Keratinocyte (primary cell): ENCODE data around the gene COPS3. TPM values are rescaled to one million over a fixed set of nuclear protein-coding genes. Genes with fewer than 3 reads are reported as not detected.

Experiments used
- DNase-seq: peaks from one replicate; pipeline ENCODE4 v3.0.0-alpha.2; 2011; ENCODE audit warnings: low read depth, missing footprints, low spot score
- FAIRE-seq: peaks from 2 replicates; lab custom pipeline; 2011; peaks lifted over from hg19 to GRCh38; lab: Jason Lieb, UNC
- H2AFZ ChIP-seq: 2 replicates; pipeline ENCODE4 v1.6.0; 2012; ENCODE audit warnings: low read length, control low read depth, inconsistent platforms; ENCODE audit not compliant: control insufficient read depth
- H3K27ac ChIP-seq: 2 replicates; pipeline ENCODE4 v1.5.1; 2011; ENCODE audit warnings: low read length; ENCODE audit not compliant: control insufficient read depth, insufficient read depth
- H3K27me3 ChIP-seq: 3 replicates; pipeline ENCODE4 v1.6.0; 2011; ENCODE audit warnings: low read length; ENCODE audit not compliant: control insufficient read depth, insufficient read depth; ENCODE audit errors: extremely low read depth
- H3K36me3 ChIP-seq, 2 experiments: 2 replicates in 1 of 2; 3 replicates in 1 of 2; pipeline ENCODE4 v1.5.1; 2011; ENCODE audit warnings: low read length in 2 of 2, mild to moderate bottlenecking in 1 of 2; ENCODE audit not compliant: control insufficient read depth in 2 of 2, insufficient read depth in 2 of 2; ENCODE audit errors: extremely low read depth in 1 of 2
- H3K4me1 ChIP-seq: 3 replicates; pipeline ENCODE4 v1.5.1; 2011; ENCODE audit warnings: low read length; ENCODE audit not compliant: control insufficient read depth, insufficient read depth; ENCODE audit errors: extremely low read depth
- H3K4me2 ChIP-seq: 3 replicates; pipeline ENCODE4 v1.6.0; 2011; ENCODE audit warnings: low read depth, low read length; ENCODE audit not compliant: control insufficient read depth, insufficient read depth; ENCODE audit errors: extremely low read depth
- H3K4me3 ChIP-seq, 3 experiments: fragments of 200-600 bp in 1 of 3; sonication (generic) in 1 of 3; 2 replicates in 2 of 3; 3 replicates in 1 of 3; pipeline ENCODE4 v1.5.1; 2011 to 2016; ENCODE audit warnings: low read length in 3 of 3, mild to moderate bottlenecking in 3 of 3, control low read depth in 2 of 3, inconsistent platforms in 1 of 3, low read depth in 1 of 3, mixed read lengths in 1 of 3, mixed run types in 1 of 3, moderate library complexity in 1 of 3; ENCODE audit not compliant: control insufficient read depth in 2 of 3, insufficient read depth in 2 of 3; ENCODE audit errors: extremely low read depth in 1 of 3
- H3K79me2 ChIP-seq: 2 replicates; pipeline ENCODE4 v1.6.0; 2012; ENCODE audit warnings: low read length; ENCODE audit not compliant: control insufficient read depth, insufficient read depth
- H3K9ac ChIP-seq: 3 replicates; pipeline ENCODE4 v1.6.0; 2011; ENCODE audit warnings: low read length; ENCODE audit not compliant: control insufficient read depth, insufficient read depth; ENCODE audit errors: extremely low read depth
- H3K9me1 ChIP-seq: 3 replicates; pipeline ENCODE4 v1.6.0; 2011; ENCODE audit warnings: low read length; ENCODE audit not compliant: control insufficient read depth, insufficient read depth; ENCODE audit errors: extremely low read depth
- H3K9me3 ChIP-seq: 2 replicates; pipeline ENCODE4 v1.5.1; 2012; ENCODE audit warnings: low read depth, low read length; ENCODE audit not compliant: control insufficient read depth
- H4K20me1 ChIP-seq: 3 replicates; pipeline ENCODE4 v1.6.0; 2011; ENCODE audit warnings: low read length; ENCODE audit not compliant: control insufficient read depth, insufficient read depth; ENCODE audit errors: extremely low read depth
- EZH2 ChIP-seq: IDR thresholded peaks from one replicate; pipeline ENCODE4 v1.6.1; 2012; ENCODE audit warnings: inconsistent platforms, mild to moderate bottlenecking, low read length, moderate library complexity
- dilution Hi-C: fragments of 300-500 bp; cut with MboI; formaldehyde crosslinking; loops from one replicate; pipeline ENCODE4 v1.7.0; 2020; ENCODE audit warnings: low sequenced_read_pairs; ENCODE audit not compliant: extremely low pct_ligation_motif_present
- polyA plus RNA-seq, 5 experiments: library from polyadenylated mRNA; depleted of rRNA in 3 of 5; stranded (reverse) in 3 of 5; stranded (forward) in 1 of 5; unstranded in 1 of 5; fragments of >200 nt; gene quantifications; 1 replicate in 1 of 5; 2 replicates in 3 of 5; 3 replicates in 1 of 5; pipeline versions ENCODE4 v1.2.1 to v1.2.3, GENCODE V29; 2011 to 2012; ENCODE audit warnings: missing spikeins in 2 of 5, low read depth in 1 of 5, low replicate concordance in 1 of 5
- TF ChIP-seq, protein P1 (sequence below), 3 experiments: IDR thresholded peaks in 1 of 3; conservative IDR thresholded peaks in 1 of 3; optimal IDR thresholded peaks in 1 of 3; 2 replicates in 2 of 3; 3 replicates in 1 of 3; pipeline versions ENCODE3 to v1.5.1; 2011; ENCODE audit warnings: low read length in 3 of 3, mild to moderate bottlenecking in 3 of 3, moderate library complexity in 2 of 3, control low read depth in 1 of 3, inconsistent platforms in 1 of 3; ENCODE audit not compliant: insufficient read depth in 2 of 3; ENCODE audit errors: extremely low read depth in 1 of 3

Gene COPS3
- polyA plus RNA-seq, 1 donor (not counting 4 experiments of a cell fraction or from before 2014, with no cell fraction given) = 89.7 TPM

- peaks cover 8% of the 10 kb centered on the region for H3K4me1 ChIP-seq
- DNase-seq (no peak), FAIRE-seq (no peak)
- no peaks in the 10 kb centered on the region for H3K27me3 ChIP-seq
- no peaks in the 10 kb centered on the region for H4K20me1 ChIP-seq
- no peak overlapping the region for H3K4me3 ChIP-seq
- no peaks in the 10 kb centered on the region for H3K9me3 ChIP-seq
- peaks cover 0 to 1% of the 10 kb centered on the region in 2 experiments for H3K36me3 ChIP-seq
- H3K9ac ChIP-seq = no peak overlapping the region
- TF ChIP-seq, protein P1, sequence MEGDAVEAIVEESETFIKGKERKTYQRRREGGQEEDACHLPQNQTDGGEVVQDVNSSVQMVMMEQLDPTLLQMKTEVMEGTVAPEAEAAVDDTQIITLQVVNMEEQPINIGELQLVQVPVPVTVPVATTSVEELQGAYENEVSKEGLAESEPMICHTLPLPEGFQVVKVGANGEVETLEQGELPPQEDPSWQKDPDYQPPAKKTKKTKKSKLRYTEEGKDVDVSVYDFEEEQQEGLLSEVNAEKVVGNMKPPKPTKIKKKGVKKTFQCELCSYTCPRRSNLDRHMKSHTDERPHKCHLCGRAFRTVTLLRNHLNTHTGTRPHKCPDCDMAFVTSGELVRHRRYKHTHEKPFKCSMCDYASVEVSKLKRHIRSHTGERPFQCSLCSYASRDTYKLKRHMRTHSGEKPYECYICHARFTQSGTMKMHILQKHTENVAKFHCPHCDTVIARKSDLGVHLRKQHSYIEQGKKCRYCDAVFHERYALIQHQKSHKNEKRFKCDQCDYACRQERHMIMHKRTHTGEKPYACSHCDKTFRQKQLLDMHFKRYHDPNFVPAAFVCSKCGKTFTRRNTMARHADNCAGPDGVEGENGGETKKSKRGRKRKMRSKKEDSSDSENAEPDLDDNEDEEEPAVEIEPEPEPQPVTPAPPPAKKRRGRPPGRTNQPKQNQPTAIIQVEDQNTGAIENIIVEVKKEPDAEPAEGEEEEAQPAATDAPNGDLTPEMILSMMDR (optimal IDR thresholded peaks at IDR 0.05 in 1 of 3, IDR thresholded peaks at IDR 0.05 in 1 of 3, conservative IDR thresholded peaks at IDR 0.05 in 1 of 3; ENCODE audit: extremely low read depth in 1 of 3, insufficient read depth in 2 of 3, low read length in 3 of 3) = no peak
- TF ChIP-seq EZH2 = no peak
- H3K4me2 ChIP-seq = no peak overlapping the region
- dilution Hi-C loops = no loop called here
- H3K79me2 ChIP-seq = no peaks in the 10 kb centered on the region
- no peaks in the 10 kb centered on the region for H3K9me1 ChIP-seq
- H3K27ac ChIP-seq = no peak overlapping the region
- H2AFZ ChIP-seq = no peak overlapping the region
Measured at GRCh38 chr17:17198281-17198680, 82.8 kb downstream of the COPS3 start.

DNA sequence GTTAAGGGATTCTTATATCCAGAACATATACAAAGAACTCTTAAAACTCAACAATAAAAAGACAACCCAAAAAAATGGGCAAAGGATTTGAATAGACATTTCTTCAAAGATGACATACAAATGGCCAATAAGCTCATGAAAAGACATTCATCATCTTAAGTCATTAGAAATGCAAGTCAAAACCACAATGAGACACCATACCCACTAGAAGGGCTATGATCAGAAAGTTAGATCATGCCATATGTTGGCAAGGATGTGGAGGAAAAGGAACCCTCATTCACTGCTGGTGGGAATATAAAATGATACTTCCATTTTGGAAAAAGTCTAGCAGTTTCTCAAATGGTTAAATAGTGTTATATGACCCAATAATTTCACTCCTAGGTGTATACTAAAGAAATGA is 84.3 kb downstream of the COPS3 start:
- Histone ChIP-seq H3K27ac (no peak overlapping the region), H3K36me3 (no peaks in the 10 kb centered on the region), H3K4me2 (no peak overlapping the region), H3K9me1 (no peaks in the 10 kb centered on the region), H3K27me3 (no peaks in the 10 kb centered on the region), H4K20me1 (no peaks in the 10 kb centered on the region), H3K4me1 (peaks cover 8% of the 10 kb centered on the region), H2AFZ (no peak overlapping the region), H3K9ac (no peak overlapping the region), H3K79me2 (no peaks in the 10 kb centered on the region), H3K4me3 (no peak overlapping the region), H3K9me3 (no peaks in the 10 kb centered on the region)
- dilution Hi-C loops = no loop called here
- TF ChIP-seq, protein P1 (optimal IDR thresholded peaks at IDR 0.05 in 1 of 3, IDR thresholded peaks at IDR 0.05 in 1 of 3, conservative IDR thresholded peaks at IDR 0.05 in 1 of 3; ENCODE audit: extremely low read depth in 1 of 3, insufficient read depth in 2 of 3, low read length in 3 of 3) = no peak
- TF ChIP-seq EZH2 = no peak
- FAIRE-seq (no peak), DNase-seq (no peak)

Other genes starting within 250 kb of the COPS3 start
- 76.4 to 113 TPM (median 93.2 TPM) in 3 replicates for gene MPRIP, start 238.8 kb downstream of the COPS3 start, polyA plus RNA-seq
- 0.99 to 1.6 TPM (median 1.2 TPM) in 3 replicates for gene PLD6, start 74.9 kb downstream of the COPS3 start, polyA plus RNA-seq
- gene FLCN, start 44.1 kb downstream of the COPS3 start, polyA plus RNA-seq = 12.3 to 19.6 TPM (median 12.5 TPM) in 3 replicates
- 0.16 to 0.36 TPM (median 0.20 TPM) in 3 replicates for gene NT5M, start 22.1 kb upstream of the COPS3 start, polyA plus RNA-seq
- gene MED9, start 195.8 kb upstream of the COPS3 start, polyA plus RNA-seq = 6.9 to 9.8 TPM (median 7.8 TPM) in 3 replicates
- gene RASD1, start 215.1 kb upstream of the COPS3 start, polyA plus RNA-seq = 0.20 to 1.1 TPM in 2 of 3 replicates, not detected in the other